Endothelial cell of hepatic sinusoid (primary cell): ENCODE results near the gene BSCL2.
"Not testable (repeated sequence)": the region's sequence is repeated elsewhere in the genome, so short reads cannot be mapped to it uniquely, and the experiment has no call there.

Source experiments
- in situ Hi-C: cut with HindIII; loops from 2 replicates; pipeline ENCODE4 v1.10.0; 2017; ENCODE audit warnings: low sequenced_read_pairs

Gene BSCL2

DNA sequence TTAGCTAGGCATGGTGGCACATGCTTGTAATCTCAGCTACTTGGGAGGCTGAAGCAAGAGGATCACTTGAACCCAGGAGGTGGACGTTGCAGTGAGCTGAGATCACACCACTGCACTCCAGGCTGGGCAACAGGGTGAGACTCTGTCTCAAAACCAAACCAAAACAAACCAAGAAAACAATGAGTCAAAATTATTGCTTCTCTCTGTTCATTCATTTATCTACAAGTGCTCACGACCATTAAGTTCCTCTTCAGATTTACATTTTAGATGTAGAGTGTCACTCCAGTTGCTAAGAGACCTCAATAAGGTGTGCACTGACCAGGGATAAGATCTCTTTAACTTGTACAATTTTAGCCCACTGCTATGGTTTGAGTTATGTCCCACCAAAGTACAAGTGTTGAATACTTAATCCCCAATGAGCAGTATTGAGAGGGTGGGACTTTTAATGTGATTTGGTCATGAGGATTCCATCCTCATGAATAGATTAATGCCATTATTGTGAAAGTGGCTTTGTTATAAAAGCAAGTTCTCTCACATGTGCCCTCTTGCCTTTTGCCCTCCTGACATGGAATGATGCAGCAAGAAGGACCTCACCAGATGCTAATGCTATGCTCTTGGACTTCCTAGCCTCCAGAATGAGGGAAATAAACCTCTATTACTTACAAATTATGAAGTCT lies 12.2 kb upstream of the BSCL2 start:
- in situ Hi-C loops, result loop anchor here (10.0 kb wide), 2 partner anchors 55 to 85 kb away; partner anchors contain the start of gene TAF6L

GRCh38 chr11:62716816-62717215 lies 9.6 kb upstream of the BSCL2 start:
- in situ Hi-C loops, result loop anchor here (10.0 kb wide), 2 partner anchors 58 to 82 kb away; partner anchors contain the start of gene TAF6L

- in situ Hi-C loops, result loop anchor here (10.0 kb wide), 2 partner anchors 59 to 81 kb away; partner anchors contain the start of gene TAF6L
Observed at GRCh38 chr11:62716206-62716605, 9.0 kb upstream of the BSCL2 start.

DNA sequence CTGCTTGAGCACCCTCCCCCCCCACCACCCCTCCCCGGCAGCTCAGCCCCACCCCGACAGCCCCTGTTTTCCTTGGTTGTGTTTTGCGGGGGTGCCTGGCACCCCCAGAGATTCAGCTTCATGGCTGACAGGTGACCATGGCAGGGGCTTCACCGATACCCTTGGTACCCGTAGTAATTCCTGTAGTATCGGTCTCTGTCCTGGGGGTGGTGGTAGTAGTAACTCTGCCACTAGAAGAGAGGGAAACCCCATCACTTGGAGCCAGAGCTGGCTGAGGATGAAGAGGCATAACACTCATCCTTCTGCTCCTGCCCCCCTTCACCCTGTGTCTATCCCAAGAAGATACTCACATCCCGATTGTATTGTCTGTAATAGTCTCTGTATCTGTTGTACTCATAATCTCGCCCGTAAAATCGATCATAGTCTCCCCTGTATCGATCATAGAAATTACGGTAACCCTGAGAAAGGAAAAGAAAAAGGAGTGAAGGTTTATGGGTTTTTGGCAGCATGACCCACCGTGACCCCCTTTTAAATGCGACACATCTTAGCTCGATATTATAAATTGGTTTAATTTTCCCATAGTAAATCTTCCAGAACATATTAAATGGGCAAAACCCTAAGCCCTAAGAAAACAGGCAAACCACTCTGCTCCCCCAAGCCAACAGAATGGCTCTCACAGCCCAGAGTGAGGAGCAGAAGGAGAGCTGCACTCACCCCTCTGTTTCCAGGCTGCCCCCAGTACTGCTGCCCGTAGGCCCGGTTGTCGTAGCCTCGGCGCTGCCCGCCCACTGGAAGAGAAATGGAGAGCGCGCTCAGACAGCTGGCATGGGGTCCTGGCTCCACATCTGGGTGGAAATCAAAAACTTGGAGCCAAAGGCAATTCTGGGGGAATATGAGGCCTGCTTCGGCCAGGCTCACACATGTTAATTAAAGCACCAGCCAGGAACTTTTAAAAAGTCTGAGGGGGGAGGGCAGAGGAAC lies 8.2 kb upstream of the BSCL2 start:
- in situ Hi-C loops, result loop anchor here (10.0 kb wide), 2 partner anchors 59 to 81 kb away; partner anchors contain the start of gene TAF6L

DNA sequence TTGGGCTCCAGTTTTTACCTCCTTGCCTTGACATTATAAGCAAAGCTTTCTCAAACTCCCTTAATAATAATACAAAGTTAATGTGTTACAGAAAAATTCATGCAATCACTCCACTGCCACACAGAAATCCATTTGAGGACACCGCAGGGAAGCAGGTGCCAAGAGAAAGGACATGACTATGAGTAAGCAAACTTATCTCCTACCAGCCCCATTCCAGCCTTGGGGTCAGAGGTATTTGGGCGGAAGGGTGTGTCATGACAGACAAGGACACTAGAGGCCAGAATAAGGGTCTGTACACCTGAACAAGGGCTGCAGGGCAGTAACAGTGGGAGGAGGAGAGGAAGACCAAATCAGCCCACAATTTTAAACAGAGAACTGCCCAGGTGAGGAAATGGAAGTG lies 6.1 kb upstream of the BSCL2 start:
- in situ Hi-C loops, result loop anchor here (10.0 kb wide), 2 partner anchors 61 to 79 kb away; partner anchors contain the start of gene TAF6L

- in situ Hi-C loops, result loop anchor here (10.0 kb wide), 2 partner anchors 62 to 78 kb away; partner anchors contain the start of gene TAF6L
Observed at GRCh38 chr11:62712861-62713260, 5.6 kb upstream of the BSCL2 start.

DNA sequence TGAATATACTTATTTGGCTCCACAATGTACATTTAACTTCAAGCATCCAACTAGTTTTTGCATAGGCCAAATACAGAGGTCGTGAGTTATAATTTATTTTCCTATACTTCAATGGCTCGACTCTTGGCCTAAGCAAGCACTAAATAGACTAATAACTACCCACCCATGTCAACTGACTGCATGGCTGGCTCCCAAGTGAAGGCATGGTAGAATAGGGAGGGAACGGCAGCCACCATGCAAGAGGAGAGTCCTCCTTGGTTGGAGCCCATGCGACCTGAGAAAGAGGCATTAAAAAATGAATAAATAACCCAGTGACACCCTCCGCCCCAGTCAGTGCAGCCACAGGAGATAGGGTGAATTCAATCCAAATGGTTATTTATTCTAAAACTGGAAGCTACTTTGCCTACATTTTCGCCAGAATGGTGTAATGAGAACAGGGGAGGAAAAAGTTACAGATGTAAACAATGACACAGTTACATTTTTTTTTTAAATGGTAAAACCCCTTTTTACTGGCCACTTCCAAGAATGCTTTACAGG lies 5.1 kb upstream of the BSCL2 start:
- in situ Hi-C loops, result loop anchor here (10.0 kb wide), 2 partner anchors 62 to 78 kb away; partner anchors contain the start of gene TAF6L

GRCh38 chr11:62710001-62710345 lies 2.7 kb upstream of the BSCL2 start:
- in situ Hi-C loops, result loop anchor here (10.0 kb wide), 2 partner anchors 65 to 75 kb away; partner anchors contain the start of gene TAF6L

- in situ Hi-C loops, result no loop called here
Observed at GRCh38 chr11:62709247-62710000, 2.2 kb upstream of the BSCL2 start.

DNA sequence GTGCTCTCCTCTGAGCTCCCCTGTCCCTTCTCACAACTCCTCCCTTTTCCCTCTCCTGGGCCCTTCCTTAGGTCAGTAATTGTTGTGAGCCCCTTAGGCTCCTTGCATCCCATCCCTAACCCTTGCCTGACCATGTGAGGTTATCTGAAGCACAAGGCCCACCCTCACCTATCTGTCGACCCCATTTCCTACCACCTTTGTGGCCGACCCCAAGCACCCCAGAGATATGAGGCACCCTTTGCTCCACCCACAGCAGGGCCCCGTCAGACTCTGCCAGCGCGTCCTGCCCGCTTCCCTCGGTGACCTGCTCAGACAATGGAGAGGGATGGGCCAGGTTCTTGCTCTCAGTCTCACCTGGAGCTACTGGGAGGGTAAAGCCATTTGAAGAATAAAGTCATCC lies 1.6 kb upstream of the BSCL2 start:
- in situ Hi-C loops, result no loop called here

- in situ Hi-C loops, result no loop called here
Observed at GRCh38 chr11:62708392-62708791, 1.2 kb upstream of the BSCL2 start.

GRCh38 chr11:62706850-62707247 lies 375 bp downstream of the BSCL2 start:
- in situ Hi-C loops, result no loop called here

- in situ Hi-C loops, result no loop called here
Observed at GRCh38 chr11:62705880-62706849, 1.1 kb downstream of the BSCL2 start.

DNA sequence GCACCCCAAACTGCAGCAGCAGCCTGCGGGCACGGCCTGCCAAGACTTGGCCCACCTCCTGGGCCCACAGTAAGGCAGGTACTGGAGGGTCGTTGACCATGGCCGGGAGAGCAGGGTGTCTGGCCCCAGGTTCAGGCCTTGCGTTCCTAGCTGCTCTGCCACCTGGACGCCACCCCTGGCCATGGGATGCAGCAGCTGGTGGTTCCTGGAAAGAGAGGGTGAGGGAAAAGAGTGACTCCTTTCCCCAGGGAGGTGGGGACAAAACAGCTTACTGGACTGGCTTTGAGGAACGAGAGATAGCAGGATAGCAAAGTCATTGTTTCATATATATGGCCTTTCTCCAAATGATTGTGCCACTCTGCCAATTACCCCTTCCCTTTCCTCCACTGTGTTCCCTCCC lies 1.8 kb downstream of the BSCL2 start:
- in situ Hi-C loops, result no loop called here

GRCh38 chr11:62703921-62704320 lies 3.3 kb downstream of the BSCL2 start:
- in situ Hi-C loops, result not testable (repeated sequence)

GRCh38 chr11:62702246-62702645 lies 5.0 kb downstream of the BSCL2 start:
- in situ Hi-C loops, result no loop called here

GRCh38 chr11:62694455-62695167 lies 12.6 kb downstream of the BSCL2 start:
- in situ Hi-C loops, result loop anchor here (10.0 kb wide), 1 partner anchor 130 kb away; no protein-coding TSS in a partner anchor

- in situ Hi-C loops, result loop anchor here (10.0 kb wide), 1 partner anchor 129 kb away; no protein-coding TSS in a partner anchor
Observed at GRCh38 chr11:62693624-62694023, 13.6 kb downstream of the BSCL2 start.
